HG03095 (cell line): ENCODE data around the gene DYRK2.

Experiments
- ATAC-seq: cut with Tn5 transposase; IDR thresholded peaks from one replicate; pipeline ENCODE4 v1.9.1; 2021; ENCODE audit warnings: moderate library complexity; ENCODE audit not compliant: unreplicated experiment

DYRK2 gene

GRCh38 chr12:67648521-67649260 is at the start of gene DYRK2:
DYRK2 (plus strand) TSS chr12:67648745; CDS start chr12:67649134, 389 bp downstream.
- ATAC-seq: peak; percentile 51

- no peak for ATAC-seq
Measured at GRCh38 chr12:67599691-67600090, 48.9 kb upstream of the DYRK2 start.

GRCh38 chr12:67601126-67601525 is 47.4 kb upstream of the DYRK2 start:
- ATAC-seq: no peak

- ATAC-seq: no peak
Measured at GRCh38 chr12:67609226-67609870, 39.2 kb upstream of the DYRK2 start.

GRCh38 chr12:67613040-67613439 is 35.5 kb upstream of the DYRK2 start:
- no peak for ATAC-seq

DNA sequence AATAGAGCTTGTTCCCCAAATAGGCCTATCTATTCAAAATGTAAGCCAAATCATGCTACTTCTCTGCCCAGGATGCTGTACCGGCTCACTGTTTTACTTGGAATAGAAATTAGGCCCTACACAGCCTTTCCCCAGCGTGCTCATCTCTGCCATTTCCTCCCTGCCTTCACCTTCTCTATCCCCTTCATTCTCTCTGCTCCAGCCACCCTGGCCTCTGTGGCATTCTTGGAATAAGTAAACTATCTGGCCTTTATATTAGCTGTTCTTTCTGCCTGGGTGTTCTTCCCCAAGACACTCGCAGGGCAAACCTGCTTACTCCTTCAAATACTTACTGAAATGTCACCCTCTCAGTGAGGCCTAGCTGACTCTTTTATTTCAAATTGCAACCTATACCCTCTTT is 30.9 kb upstream of the DYRK2 start:
- ATAC-seq: no peak

GRCh38 chr12:67618303-67618702 is 30.2 kb upstream of the DYRK2 start:
- no peak for ATAC-seq

- no peak for ATAC-seq
Measured at GRCh38 chr12:67621112-67621511, 27.4 kb upstream of the DYRK2 start.

DNA sequence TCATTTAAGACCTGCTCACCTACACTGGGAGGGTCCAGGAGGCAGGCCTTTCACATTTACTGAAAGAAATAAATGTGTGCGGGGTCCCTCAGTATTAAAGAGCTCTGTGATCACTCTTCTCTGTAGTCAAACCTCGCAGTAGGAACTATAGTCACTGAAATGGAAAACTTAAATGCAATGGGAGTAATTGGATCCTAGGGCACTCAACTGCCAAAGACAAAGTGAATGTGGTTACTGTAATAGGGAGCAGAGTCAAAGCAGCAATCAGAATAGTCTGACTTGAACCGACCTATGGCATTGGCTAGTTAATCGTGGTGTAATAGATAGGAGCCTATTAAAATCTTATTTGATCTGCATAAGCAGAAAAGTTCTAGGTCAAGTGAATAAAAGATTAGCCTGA is 26.6 kb upstream of the DYRK2 start:
- ATAC-seq: no peak

- ATAC-seq: no peak
Measured at GRCh38 chr12:67623259-67623658, 25.3 kb upstream of the DYRK2 start.

DNA sequence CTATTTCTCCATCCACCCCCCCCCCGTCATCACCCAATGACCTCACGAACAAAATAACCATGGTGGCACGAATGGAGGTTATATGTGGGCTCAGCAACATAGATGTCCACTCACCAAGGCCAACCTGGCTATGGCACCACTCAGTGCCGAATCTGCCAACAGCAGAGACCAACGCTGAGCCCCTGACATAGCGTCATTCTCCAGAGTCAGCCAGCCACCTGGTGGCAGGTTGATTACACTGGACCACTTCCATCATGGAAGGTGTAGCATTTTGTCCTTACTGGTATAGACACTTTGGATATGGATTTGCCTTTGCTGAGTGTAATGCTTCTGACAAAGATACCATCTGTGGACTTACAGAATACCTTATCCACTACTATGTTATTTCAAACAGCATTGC is 24.2 kb upstream of the DYRK2 start:
- no peak for ATAC-seq

- ATAC-seq: no peak
Measured at GRCh38 chr12:67625004-67625403, 23.5 kb upstream of the DYRK2 start.

GRCh38 chr12:67626156-67626555 is 22.4 kb upstream of the DYRK2 start:
- no peak for ATAC-seq

GRCh38 chr12:67630373-67631088 is 18.0 kb upstream of the DYRK2 start:
- ATAC-seq: peak; percentile 90

- ATAC-seq: no peak
Measured at GRCh38 chr12:67632005-67632404, 16.5 kb upstream of the DYRK2 start.

DNA sequence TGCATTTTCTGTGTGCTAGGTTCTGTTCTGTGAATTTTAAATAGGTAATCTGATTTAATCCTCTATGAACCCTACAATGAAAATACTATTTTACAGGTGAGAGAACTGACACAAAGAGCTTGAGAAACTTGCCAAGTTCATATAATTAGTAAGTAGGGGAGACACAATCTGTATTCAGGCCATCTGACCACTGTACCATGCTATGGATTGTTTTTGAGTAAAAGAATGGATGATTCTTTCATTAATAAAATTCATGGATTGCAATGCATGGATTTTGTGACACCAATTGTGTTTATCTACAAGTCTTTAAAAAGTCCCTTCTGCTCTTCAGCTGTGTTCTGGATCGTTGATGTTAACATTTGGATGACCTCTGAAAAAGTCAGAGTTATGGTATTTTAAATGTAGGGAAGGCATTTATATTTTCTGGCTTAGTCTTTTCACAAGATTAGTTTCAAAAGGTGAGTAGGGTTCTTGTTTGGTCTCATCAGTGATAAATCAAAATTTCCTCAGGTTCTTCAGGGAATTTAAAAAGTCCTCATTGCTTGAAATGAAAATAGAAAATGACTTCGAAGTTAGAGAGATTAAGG is 15.4 kb upstream of the DYRK2 start:
- ATAC-seq: no peak

GRCh38 chr12:67633708-67634107 is 14.8 kb upstream of the DYRK2 start:
- no peak for ATAC-seq

- ATAC-seq: no peak
Measured at GRCh38 chr12:67634303-67634761, 14.2 kb upstream of the DYRK2 start.

GRCh38 chr12:67637718-67638117 is 10.8 kb upstream of the DYRK2 start:
- ATAC-seq: no peak

DNA sequence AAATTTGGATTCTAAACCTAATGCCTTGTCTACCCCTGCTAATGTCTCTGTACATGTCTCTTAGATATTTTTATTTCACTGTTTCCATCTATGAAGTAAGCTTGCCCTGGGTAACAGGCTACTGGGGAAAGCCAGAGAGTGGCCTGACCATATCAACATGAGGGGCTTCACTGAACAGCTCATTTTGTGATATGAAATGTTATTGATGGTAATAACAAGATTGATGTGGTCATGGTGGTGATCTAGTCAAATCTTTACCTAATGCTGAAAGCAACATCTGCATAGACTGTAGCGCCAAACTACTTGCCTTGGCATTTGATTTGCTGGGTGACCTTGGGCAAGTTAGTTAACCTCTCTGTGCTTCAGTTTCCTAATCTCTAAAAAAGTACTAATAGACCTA is 9.9 kb upstream of the DYRK2 start:
- no peak for ATAC-seq

- ATAC-seq: no peak
Measured at GRCh38 chr12:67640863-67641262, 7.7 kb upstream of the DYRK2 start.

DNA sequence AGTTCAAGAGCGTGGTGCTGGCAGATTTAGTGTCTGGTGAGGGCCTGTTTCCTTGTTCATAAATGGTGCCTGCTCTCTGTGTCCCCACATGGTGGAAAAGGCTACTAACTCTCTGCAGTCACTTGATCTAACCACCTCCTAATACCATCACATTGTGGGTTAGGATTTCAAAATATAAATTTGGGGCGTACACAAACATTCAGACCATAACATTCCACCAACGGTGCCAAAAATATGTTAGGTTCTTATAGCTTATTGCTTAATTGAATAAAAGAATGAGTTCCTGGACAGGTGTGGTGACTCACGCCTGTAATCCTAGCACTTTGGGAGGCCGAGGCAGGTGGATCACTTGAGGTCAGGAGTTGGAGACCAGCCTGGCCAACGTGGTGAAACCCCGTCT is 3.4 kb upstream of the DYRK2 start:
- no peak for ATAC-seq
